Right lobe of liver (tissue), 6 donors: ENCODE data around the gene AP3S2. TPM values are rescaled to one million over a fixed set of nuclear protein-coding genes. Genes with fewer than 3 reads are reported as not detected.
"Not testable (repeated sequence)": the region's sequence is repeated elsewhere in the genome, so short reads cannot be mapped to it uniquely, and the experiment has no call there.

Experiments used
- ATAC-seq, 4 donors: fragments of 200-7000 bp; cut with Tn5 transposase; one replicate each; pipeline ENCODE4 v1.9.1; 2020; ENCODE audit warnings: mild to moderate bottlenecking in 4 of 4, moderate library complexity in 4 of 4
- DNase-seq, 3 donors: peaks; one replicate each; pipeline ENCODE4 v3.0.0-alpha.2; 2020
- H3K27ac ChIP-seq, 3 donors: fragments of 200-600 bp; one replicate each; pipeline ENCODE4 v1.8.0; 2022
- H3K27me3 ChIP-seq, 2 donors: fragments of 200-600 bp; one replicate each; pipeline ENCODE4 v1.8.0; 2022
- H3K36me3 ChIP-seq, 4 donors: fragments of 200-600 bp; sonication (generic) in 1 of 4; one replicate each; pipeline versions ENCODE4 v1.5.1 to v1.8.0; 2017 to 2022; ENCODE audit warnings: control low read depth in 1 of 4
- H3K4me1 ChIP-seq, 4 donors: fragments of 200-600 bp; sonication (generic) in 1 of 4; one replicate each; pipeline versions ENCODE4 v1.5.1 to v1.8.0; 2017 to 2022; ENCODE audit warnings: control low read depth in 1 of 4
- H3K4me3 ChIP-seq, 3 donors: fragments of 200-600 bp; one replicate each; pipeline ENCODE4 v1.8.0; 2022
- H3K9me3 ChIP-seq, 4 donors: fragments of 200-600 bp; sonication (generic) in 1 of 4; one replicate each; pipeline versions ENCODE4 v1.5.1 to v1.8.0; 2017 to 2022; ENCODE audit warnings: control low read depth in 1 of 4
- CTCF ChIP-seq, 4 donors: fragments of 200-600 bp in 3 of 4; fragments of 450-650 bp in 1 of 4; IDR thresholded peaks; one replicate each; pipeline versions ENCODE4 v1.5.1 to v1.8.0; 2016 to 2022; ENCODE audit warnings: antibody characterized with exemption in 4 of 4, mild to moderate bottlenecking in 2 of 4
- POLR2A ChIP-seq: fragments of 450-650 bp; IDR thresholded peaks from one replicate; pipeline ENCODE4 v1.6.1; 2017; ENCODE audit warnings: antibody characterized with exemption, mild to moderate bottlenecking
- WGBS: methylation state at CpG from one replicate; pipeline ENCODE4 v1.1.6; 2018; ENCODE audit warnings: low coverage, low lambda C conversion rate; ENCODE audit not compliant: insufficient coverage; ENCODE audit errors: missing lambda C conversion rate; 5-methylcytosine and 5-hydroxymethylcytosine counted together
- intact Hi-C, 2 donors: fragments of 100-400 bp; cut with DNase I; formaldehyde crosslinking; loops; one replicate each; pipeline versions ENCODE4 v1.11.2 to v1.14.1; 2022
- long read RNA-seq: library from polyadenylated mRNA; unstranded; transcript quantifications from one replicate; pipeline ENCODE4 v2.0.0, GENCODE V29; 2019
- total RNA-seq, 6 experiments: library from RNA; depleted of rRNA in 2 of 6; stranded (reverse); fragments of >200 nt in 2 of 6; fragmentation: NEBNext Ultra II Directional in 3 of 6; extraction: Animal tissue kit (Norgen Biotek cat#: 25700) in 3 of 6; gene quantifications; one replicate each; pipeline versions ENCODE4 v1.1.0 to v1.2.4, GENCODE V29; 2016 to 2023
- donor health status: DM: no; HTN: yes; CAD: no.
- donor health status: DM: no; HTN: no; CAD: no.
- donor health status: DM: no; HTN: no; CAD: no.
- donor health status: DM: no; HTN: yes; CAD: no.
- donor health status: DM: no; HTN: yes; CAD: no.

Gene AP3S2
- total RNA-seq, result 10 to 100 TPM; 23.2 to 45.7 (median 27.2) TPM
- long read RNA-seq, full-length matches to known transcripts, result 11 of 15 reads
- long read RNA-seq, partial matches to known transcripts, result 0 of 15 reads
- long read RNA-seq, other reads (novel, unspliced or antisense), result 4 of 15 reads

GRCh38 chr15:89893696-89894447, at the start of gene AP3S2:
Gene AP3S2 (minus strand): TSS chr15:89893994. CDS start chr15:89893949, 45 bp downstream.
- Histone ChIP-seq H3K4me3 (peak within 1 kb of the TSS; percentile 76 to 84 (median 81)), H3K9me3 (no peaks in the 10 kb centered on the region), H3K36me3 (peaks cover 0 to under 1% (median under 1%) of the 10 kb centered on the region in 4 donors), H3K27me3 (no peaks in the 10 kb centered on the region), H3K4me1 (peaks cover 0 to 11% (median 1%) of the 10 kb centered on the region in 4 donors), H3K27ac (peak within 1 kb of the TSS; percentile 88 to 90 (median 89))
- intact Hi-C loops, result no loop called here
- ATAC-seq (peak; percentile 95 to 98 (median 96)), DNase-seq (peak; percentile 91 to 93 (median 93))
- TF ChIP-seq CTCF (IDR thresholded peaks at IDR 0.05), result no peak
- TF ChIP-seq POLR2A, result peak; percentile 86
- 0% methylated on average over 16 of the region's 62 CpGs for WGBS

- no peak overlapping the region for H3K27ac ChIP-seq
- no peak for TF ChIP-seq POLR2A
- no peak for TF ChIP-seq CTCF (IDR thresholded peaks at IDR 0.05)
- DNase-seq, result no peak
- WGBS, result 93% methylated on average over 3 of the region's 3 CpGs
- no peak overlapping the region for H3K4me3 ChIP-seq
- no peaks in the 10 kb centered on the region for H3K27me3 ChIP-seq
- H3K4me1 ChIP-seq, result no peaks in the 10 kb centered on the region
- ATAC-seq, result no peak
- no peaks in the 10 kb centered on the region for H3K9me3 ChIP-seq
- no peaks in the 10 kb centered on the region for H3K36me3 ChIP-seq
- intact Hi-C loops, result no loop called here
These were observed 46.1 kb upstream of the AP3S2 start for GRCh38 chr15:89939910-89940309.

- H3K4me3 ChIP-seq, H3K36me3 ChIP-seq, H3K9me3 ChIP-seq, intact Hi-C loops, H3K27ac ChIP-seq, H3K4me1 ChIP-seq, H3K27me3 ChIP-seq, ATAC-seq, DNase-seq: not testable (repeated sequence)
- 83% methylated on average over 1 of the region's 2 CpGs for WGBS
These were observed 45.6 kb upstream of the AP3S2 start for GRCh38 chr15:89939377-89939776.

- intact Hi-C loops, result no loop called here
- H3K4me1 ChIP-seq, result no peaks in the 10 kb centered on the region
- ATAC-seq (no peak), DNase-seq (no peak)
- no peaks in the 10 kb centered on the region for H3K36me3 ChIP-seq
- no peak overlapping the region for H3K4me3 ChIP-seq
- H3K27me3 ChIP-seq, result no peaks in the 10 kb centered on the region
- TF ChIP-seq CTCF (IDR thresholded peaks at IDR 0.05) (no peak), POLR2A (no peak)
- no peaks in the 10 kb centered on the region for H3K9me3 ChIP-seq
- H3K27ac ChIP-seq, result no peak overlapping the region
- WGBS, result 64% methylated on average over 6 of the region's 10 CpGs
These were observed 43.9 kb upstream of the AP3S2 start for GRCh38 chr15:89937365-89938350.
